GM12873 (cell line): Measurements from ENCODE around the gene RGS13.

Experiments used
- CTCF ChIP-seq: IDR thresholded peaks from 2 replicates; pipeline ENCODE4 v1.5.1; 2012; ENCODE audit warnings: low read depth, mild to moderate bottlenecking, moderate library complexity, low read length, control low read depth; ENCODE audit not compliant: insufficient read depth; ENCODE audit errors: missing control alignments

RGS13 gene

GRCh38 chr1:192635939-192636338 is at the start of gene RGS13:
RGS13 (plus strand) TSS chr1:192636147; CDS start chr1:192644335, 8,188 bp downstream.
- TF ChIP-seq CTCF, result no peak

- no peak for TF ChIP-seq CTCF
Measured at GRCh38 chr1:192587386-192588266, 48.3 kb upstream of the RGS13 start.

- TF ChIP-seq CTCF, result no peak
Measured at GRCh38 chr1:192588546-192588945, 47.4 kb upstream of the RGS13 start.

GRCh38 chr1:192589813-192590212 is 46.1 kb upstream of the RGS13 start:
- no peak for TF ChIP-seq CTCF

GRCh38 chr1:192592517-192592916 is 43.4 kb upstream of the RGS13 start:
- TF ChIP-seq CTCF, result no peak

GRCh38 chr1:192592981-192593708 is 42.8 kb upstream of the RGS13 start:
- TF ChIP-seq CTCF, result no peak

- TF ChIP-seq CTCF, result no peak
Measured at GRCh38 chr1:192595299-192595698, 40.6 kb upstream of the RGS13 start.
